Fibroblast of skin of abdomen (primary cell): ENCODE measurements around the gene GALNTL6.
"Not testable (repeated sequence)": the region's sequence is repeated elsewhere in the genome, so short reads cannot be mapped to it uniquely, and the experiment has no call there.

Experiments used
- DNase-seq: peaks from one replicate; pipeline ENCODE4 v3.0.0-alpha.2; 2013

Gene GALNTL6

GRCh38 chr4:172881645-172882044, 1068.4 kb downstream of the GALNTL6 start:
- no peak for DNase-seq

DNA sequence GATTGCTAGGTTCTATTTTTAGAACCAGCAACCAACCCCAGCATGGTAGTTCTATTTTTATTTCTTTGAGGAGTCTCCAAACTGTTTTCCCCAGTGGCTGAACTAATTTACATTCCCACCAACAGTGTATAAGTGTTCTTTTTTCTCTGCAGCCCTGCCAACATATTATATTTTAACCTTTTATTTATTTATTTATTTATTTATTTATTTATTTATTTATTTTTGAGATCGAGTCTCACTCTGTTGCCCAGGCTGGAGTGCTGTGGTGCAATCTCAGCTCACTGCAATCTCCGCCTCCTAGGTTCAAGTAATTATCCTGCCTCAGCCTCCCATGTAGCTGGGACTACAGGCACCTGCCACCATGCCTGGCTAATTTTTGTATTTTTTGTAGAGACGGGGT, 1074.2 kb downstream of the GALNTL6 start:
- DNase-seq: not testable (repeated sequence)

DNA sequence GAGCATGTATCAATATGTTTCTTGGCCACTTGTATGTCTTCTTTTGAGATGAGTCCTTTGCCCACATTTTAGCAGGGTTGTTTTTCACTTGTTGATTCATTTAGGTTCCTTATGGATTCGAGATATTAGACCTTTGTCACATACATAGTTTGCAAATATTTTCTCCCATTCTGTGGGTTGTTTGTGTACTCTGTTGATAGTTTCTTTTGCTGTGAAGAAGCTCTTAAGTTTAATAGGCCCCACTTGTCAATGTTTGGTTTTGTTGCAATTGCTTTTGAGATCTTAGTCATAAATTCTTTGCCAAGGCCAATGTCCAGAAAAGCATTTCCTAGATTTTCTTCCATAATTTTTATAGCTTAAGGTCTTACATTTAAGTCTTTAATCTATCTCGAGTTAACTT, 1074.8 kb downstream of the GALNTL6 start:
- no peak for DNase-seq

DNA sequence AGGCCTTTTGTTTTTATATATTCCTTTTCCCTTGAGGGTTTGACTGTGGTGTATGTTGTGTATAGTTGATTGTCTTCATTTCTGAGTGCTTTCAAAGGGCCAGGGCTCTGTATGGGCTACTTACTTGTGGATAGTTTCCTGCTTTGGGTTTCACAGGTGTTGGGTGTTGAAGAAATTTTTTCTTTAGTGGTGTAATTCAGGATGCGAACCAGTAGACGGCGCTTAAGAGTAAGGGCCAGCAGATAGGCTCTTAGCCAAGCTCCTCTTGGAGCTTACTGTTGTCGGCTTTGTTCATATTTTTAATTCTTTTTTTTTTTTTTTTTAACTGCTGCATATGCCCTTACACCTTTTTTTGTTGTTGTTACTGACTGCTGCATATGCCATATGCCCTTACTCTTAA, 1079.1 kb downstream of the GALNTL6 start:
- DNase-seq: no peak

DNA sequence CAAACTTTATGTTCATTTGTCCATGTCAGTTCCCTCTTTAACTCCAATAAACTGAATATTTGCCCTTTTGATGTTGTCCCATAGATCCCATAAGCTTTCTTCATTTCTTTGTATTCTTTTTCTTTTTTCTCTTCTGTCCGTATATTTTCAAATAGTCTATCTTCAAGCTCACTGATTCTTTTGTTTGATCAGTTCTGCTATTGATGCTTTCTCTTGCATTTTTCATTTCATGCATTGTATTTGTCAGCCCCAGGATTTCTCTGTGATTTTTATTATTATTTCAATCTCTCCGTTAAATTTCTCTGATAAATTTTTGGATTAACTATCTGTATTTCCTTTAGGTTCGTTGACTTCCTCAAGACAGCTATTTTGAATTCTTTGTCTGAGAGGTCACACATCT, 1082.5 kb downstream of the GALNTL6 start:
- no peak for DNase-seq

DNA sequence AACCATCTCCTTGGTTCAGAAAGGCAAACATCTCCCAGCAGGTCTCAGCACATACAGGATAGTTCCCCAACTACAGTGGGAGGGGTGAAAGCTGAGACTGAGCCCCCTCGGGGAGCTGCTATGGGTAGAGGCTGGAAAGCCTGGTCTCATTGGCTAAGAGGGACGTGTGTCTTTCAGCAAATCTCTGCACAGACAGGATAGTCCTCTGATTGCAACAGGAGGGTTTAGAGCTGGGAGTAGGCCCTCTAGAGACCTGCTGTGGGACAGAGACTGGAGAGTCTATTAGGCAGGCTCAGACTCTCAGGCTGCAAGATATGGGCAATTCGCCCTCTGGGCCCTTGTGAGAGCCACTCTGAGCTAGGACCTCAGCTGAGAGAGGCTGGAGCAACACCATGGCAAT, 1083.8 kb downstream of the GALNTL6 start:
- no peak for DNase-seq

DNA sequence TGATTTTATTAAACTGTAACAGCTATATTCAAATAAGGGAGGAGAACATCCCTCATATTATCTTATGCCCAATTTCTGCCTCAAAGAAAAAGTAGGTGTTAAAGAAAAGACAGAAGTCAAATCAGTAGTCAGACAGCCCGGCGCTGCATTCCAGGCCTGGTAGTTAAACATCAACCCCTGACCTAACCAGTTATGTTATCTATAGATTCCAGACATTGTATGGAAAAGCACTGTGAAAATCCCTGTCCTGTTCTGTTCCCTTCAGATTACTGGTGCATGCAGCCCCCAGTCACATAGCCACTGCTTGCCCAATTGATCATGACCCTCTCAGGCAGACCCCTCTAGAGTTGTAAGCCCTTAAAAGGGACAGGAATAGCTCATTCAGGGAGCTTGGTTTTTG, 1085.5 kb downstream of the GALNTL6 start:
- DNase-seq: no peak

DNA sequence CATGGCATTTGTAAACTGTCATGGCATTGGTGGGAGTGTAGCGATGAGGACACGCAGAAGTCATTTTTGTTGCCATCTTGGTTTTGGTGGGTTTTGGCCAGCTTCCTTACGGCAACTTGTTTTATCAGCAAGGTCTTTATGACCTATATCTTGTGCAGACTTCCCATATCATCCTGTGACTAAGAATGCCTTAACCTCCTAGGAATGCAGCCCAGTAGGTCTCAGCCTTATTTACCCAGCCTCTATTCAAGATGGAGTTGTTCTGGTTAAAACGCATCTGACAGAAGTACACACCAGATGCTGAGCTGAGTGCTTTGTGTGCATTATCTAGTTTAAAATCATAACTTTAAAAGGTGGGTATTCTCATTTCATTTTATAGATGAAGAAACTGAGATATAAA, 1086.7 kb downstream of the GALNTL6 start:
- no peak for DNase-seq

GRCh38 chr4:172900900-172901299, 1087.7 kb downstream of the GALNTL6 start:
- no peak for DNase-seq

DNA sequence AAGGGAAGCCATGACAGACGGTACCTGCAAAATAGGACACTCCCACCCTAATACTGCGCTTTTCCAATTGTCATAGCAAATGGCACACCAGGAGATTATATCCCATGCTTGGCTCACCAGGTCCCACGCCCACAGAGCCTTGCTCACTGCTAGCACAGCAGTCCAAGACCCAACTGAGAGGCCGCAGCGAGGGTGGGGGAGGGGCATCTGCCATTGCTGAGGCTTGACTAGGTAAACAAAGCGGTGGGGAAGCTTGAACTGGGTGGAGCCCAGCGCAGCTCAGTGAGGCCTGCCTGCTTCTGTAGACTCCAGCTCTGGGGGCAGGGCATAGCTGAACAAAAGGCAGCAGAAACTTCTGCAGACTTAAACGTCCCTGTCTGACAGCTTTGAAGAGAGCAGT, 1099.3 kb downstream of the GALNTL6 start:
- DNase-seq: not testable (repeated sequence)

DNA sequence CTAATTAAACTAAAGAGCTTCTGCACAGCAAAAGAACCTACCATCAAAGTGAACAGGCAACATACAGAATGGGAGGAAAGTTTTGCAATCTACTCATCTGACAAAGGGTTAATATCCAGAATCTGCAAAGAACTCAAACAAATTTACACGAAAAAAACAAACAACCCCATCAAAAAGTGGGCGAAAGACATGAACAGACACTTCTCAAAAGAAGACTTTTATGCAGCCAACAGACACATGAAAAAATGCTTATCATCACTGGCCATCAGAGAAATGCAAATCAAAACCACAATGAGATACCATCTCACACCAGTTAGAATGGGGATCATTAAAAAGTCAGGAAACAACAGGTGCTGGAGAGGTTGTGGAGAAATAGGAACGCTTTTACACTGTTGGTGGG, 1104.2 kb downstream of the GALNTL6 start:
- not testable (repeated sequence) for DNase-seq

GRCh38 chr4:172919269-172919668, 1106.1 kb downstream of the GALNTL6 start:
- DNase-seq: no peak

GRCh38 chr4:172927096-172927814, 1114.1 kb downstream of the GALNTL6 start:
- DNase-seq: no peak

GRCh38 chr4:172928347-172928746, 1115.1 kb downstream of the GALNTL6 start:
- no peak for DNase-seq

- DNase-seq: no peak
These were observed 1125.0 kb downstream of the GALNTL6 start for GRCh38 chr4:172938072-172938829.

GRCh38 chr4:172938870-172939269, 1125.7 kb downstream of the GALNTL6 start:
- DNase-seq: no peak

GRCh38 chr4:172942840-172943239, 1129.6 kb downstream of the GALNTL6 start:
- no peak for DNase-seq

GRCh38 chr4:172945611-172946010, 1132.4 kb downstream of the GALNTL6 start:
- DNase-seq: no peak

- no peak for DNase-seq
These were observed 1133.3 kb downstream of the GALNTL6 start for GRCh38 chr4:172946503-172946902.

- DNase-seq: no peak
These were observed 1134.4 kb downstream of the GALNTL6 start for GRCh38 chr4:172947594-172947993.

- DNase-seq: no peak
These were observed 1137.8 kb downstream of the GALNTL6 start for GRCh38 chr4:172950990-172951389.

DNA sequence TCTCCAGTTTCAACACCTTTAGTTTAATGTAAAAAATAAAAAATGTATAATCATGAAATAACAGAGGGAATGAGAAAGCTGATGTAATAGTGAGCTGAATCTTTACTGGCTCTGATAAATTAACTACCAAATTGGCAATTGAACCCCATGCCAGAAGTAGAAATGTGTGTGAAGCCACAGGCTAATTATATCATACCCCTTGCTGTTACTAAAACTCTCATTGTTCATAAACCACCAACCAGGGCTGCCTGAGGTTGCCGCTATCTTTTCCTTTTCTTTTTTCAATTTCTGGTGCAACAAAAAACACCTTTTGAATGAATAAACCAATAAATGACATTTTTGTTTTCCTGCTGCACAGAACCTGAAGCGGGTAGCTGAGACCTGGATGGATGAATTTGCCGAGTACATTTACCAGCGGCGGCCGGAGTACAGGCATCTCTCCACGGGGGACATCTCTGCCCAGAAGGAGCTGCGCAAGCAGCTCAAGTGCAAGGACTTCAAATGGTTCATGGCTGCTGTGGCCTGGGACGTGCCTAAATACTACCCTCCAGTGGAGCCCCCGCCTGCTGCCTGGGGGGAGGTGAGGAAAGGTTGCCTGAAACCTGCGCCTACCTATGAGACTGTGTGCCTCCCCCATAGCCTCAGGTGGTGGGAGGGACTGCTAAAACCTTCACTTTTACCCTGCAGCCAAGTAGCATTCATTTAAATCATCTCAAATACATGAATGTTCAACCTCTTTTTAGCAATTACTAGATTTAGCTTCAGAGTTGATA, 1138.7 kb downstream of the GALNTL6 start:
- DNase-seq: no peak

DNA sequence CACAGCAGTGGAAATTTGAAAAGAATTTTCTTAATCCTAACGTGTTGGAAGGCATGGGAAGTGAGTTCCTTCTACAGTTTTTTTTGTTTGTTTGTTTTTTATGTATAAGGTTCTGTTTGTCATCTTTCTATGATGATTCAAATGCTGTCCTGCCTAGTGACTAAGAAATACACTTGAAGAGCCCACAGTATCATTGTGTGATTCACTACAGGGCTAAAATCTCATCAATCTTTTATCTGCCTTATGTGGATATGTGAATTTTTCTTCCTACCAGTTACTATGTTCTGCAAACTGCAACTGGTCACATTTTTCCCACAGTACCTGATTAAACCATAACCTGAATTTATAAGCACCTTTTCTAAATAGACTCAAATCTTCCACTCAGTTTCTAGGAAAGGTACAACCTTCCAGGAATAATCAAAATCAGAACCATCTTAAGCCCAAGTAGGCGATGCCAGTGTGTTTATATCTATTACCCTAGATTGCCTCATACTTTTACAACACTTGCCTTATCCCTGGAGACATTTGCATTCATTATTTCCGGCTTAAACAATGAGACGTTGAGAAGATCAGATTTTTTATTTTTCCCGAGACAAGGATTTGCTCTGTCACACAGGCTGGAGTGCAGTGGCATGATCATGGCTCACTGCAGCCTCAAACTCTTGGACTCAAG, 1140.8 kb downstream of the GALNTL6 start:
- no peak for DNase-seq
